Cortex of kidney (tissue), 1 donor: Measurements from ENCODE around the gene PIP5K1C.
"Not testable (repeated sequence)": the region's sequence is repeated elsewhere in the genome, so short reads cannot be mapped to it uniquely, and the experiment has no call there.

Source experiments
- DNase-seq: peaks from one replicate; lab custom pipeline; 2025; lab: John Stamatoyannopoulos, UW

The PIP5K1C gene

DNA sequence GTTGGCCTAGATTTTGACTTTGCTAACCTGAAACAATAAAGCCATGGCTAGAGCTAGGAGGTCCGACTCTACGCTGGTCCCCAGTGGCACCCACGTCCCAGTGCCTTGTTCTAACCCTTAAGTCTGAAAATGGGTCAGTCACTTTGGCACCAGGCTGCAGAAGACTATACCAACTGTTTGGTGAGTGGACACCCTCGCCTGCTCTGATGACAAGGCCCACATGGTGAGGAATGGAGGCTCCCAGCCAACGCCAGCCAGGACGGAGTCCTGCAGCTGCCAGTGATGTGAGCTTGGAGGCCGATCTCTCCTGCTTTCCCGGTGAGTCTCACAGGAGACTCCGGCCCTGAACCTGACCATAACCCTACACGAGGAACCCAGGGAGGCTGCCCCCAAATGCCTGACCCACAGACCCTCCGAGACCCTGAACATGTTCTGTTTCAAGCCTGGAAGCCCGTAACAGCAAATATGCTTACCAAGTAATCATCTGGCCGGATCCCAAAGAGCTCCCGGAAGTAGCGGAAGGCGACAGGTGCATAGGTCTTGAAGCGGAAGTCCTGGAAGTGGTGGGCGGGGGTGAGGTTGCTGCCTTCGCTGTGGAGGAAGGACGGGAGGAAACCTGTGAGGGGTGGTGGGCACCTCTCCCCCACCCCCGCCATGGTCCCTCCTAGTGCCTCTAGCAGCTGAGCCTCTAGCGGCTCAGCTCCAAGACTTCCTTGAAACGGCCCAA, 39.6 kb downstream of the PIP5K1C start:
- no peak for DNase-seq

DNA sequence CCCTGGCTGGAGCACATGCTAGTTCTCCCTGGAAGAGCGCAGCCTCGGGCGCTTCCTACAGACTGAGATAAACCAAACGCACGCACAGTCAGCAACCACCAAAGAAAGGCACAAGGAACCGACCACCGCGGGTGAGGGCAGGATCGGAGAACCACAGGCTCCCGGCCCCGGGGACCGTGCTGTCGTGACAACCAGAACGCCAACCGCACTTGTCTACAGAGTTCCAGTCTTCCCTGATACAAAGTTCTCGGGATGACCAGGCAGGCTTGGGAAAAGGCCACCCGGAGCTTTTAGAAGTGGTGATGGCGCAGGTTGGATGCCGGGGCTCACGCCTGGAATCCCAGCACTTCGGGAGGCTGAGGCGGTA, 40.5 kb downstream of the PIP5K1C start:
- DNase-seq, result no peak

DNA sequence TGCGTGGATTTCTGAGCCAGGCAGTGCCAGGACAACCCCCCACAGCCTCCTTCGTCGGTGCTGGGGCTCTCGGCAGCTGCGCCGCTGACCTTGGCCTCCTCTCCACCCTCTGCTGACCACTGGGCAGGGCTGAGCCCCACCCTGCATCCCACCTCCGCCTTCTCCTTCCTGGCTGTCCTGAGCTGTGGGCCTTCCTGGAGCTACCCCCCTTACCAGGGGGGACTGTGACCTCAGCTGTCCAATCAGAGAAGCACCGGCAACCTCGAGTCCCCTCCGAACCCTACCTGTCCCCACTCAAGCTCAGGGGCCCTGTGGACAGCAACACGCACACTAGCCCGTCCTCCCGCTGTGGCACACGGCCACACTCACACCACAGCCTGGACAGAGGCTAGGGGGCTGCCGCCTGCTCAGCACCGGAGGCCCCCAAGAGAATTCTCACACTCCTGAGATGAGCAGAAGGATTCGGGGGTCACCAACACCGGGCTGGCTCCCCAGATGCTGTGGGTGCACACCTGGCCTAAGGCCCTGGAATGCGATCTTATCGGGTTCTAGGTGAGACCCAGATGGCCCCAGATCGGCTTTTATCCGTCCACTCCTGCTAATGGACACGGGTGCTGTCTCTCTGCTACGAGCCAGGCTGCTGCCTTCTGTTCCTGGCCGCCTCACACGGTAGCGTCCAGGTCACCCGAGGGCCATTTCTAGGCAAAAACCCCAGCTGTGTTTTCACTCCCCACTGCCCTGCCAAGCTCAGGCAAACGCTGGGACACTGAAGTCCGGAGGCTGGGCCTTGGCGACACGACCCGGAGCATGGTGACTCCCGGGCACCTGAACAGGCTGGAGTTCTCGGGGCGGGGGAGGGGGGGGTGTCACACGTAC, 41.2 kb downstream of the PIP5K1C start:
- no peak for DNase-seq

DNA sequence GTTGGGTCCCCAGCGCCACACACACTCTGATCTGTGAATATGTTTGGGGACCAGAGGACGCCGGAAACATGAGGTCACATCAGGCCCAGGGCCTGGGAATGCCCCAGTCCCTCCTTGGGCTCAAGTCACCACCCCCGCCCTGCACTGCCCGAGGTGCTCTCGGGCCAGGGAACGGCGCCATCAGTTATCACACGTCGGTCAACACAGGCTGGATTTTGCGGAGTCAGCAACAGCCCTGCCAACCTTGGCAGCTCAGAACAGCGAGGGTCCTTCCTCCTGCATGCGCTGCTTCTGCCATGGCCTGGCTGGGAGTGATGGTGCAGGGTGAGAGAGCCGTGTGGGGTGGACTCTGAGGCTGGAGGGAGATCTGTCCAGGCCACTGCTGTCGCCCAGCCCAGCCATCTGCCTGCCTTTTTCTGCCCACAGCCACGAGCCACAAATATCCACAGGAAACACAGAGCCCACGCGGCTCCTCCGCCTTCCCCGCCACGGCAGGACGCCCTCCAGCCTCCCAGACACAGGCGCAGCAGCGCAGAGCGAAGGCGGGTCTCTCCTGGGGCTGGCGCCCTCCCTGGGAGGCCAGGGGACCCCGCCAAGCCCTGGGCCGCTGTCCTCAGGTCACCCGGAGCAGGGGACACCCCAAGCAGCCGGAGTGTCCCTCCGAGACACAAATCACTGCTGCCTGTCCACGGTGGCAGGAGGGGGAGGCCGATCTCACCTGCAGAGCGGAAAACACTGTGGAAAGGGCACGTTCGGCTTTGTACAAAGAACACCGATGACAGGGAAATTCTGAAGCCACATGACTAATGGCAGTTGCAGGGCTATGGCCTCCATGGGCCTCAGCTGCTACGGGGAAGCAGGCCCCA, 42.0 kb downstream of the PIP5K1C start:
- no peak for DNase-seq

DNA sequence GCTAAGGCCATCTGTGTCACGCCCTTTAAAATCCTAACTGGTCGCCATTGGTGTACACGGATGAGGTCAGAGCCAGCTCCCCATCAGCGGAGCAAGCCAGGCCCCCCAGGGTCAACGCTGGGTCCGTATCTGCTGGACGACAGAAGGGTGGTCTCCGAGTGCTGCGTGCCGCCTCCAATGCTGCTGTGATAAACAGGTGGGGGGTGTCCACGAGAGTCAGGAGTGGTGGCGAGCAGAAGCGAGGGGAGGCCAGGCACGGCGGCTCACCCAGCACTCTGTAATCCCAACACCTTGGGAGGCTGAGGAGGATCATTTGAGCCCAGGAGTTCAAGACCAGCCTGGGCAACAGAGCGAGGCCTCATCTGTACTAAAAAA, 42.9 kb downstream of the PIP5K1C start:
- no peak for DNase-seq

DNA sequence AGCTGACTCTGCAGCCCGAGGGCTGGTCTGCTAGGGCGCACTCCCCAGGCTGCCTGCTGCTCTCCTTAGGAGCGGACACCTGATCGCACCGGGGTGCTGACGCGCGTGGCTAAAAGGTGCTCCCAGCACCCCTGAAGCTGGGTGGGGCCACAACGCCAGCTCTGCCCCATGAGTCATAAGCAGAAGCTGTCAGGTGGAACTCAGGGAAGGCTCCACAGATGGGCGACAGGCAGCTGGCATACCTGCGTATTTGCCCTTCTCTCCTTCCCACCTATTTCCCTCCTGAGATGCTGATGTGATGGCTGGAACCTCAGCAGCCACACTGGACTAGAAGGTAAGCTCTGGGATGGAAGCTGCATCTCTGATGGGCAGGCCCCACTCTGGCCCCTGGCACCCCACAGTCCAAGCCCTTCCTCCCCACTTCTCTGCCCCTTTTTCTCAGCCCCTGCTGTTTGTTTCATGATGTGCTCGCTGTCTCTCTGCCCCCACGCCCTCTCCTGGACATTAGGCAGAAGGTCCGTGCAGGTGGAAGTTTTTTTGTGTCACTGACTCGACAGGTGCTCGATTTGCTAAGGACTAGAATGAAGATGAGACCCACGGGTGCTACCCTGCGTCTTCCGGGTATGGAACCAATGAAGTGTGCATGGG, 43.4 kb downstream of the PIP5K1C start:
- no peak for DNase-seq

DNA sequence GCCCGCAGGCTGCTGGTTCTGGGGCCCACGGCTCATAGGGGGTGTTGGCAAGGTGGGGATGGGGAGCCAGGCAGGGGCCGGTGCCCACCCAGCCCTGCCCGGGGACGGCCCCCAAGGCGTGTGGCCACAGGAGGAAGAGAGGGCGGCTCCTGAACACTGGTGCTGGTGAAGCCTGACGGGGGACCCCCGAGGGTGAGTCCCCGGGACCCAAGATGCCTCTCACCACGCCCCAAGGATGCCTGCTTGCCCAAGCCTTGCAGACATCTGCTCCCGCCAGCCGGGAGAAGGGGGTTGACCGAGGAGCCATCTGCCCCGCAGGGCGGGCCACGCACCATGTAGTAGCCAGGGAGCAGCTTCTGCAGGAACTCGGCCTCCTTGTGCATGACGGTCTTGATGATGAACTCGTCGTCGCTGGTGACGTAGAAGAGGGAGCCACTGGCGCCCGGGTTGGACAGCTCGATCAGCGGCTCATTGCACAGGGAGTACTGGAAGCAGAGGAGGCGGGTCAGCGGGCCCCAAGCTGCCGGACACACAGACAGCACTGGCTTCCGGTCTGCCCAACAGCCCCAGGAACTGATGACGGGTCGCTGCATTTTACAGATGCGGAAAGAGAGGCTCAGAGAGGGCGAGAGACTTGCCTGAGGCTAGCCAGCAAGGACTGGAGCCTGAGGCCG, 44.1 kb downstream of the PIP5K1C start:
- no peak for DNase-seq

DNA sequence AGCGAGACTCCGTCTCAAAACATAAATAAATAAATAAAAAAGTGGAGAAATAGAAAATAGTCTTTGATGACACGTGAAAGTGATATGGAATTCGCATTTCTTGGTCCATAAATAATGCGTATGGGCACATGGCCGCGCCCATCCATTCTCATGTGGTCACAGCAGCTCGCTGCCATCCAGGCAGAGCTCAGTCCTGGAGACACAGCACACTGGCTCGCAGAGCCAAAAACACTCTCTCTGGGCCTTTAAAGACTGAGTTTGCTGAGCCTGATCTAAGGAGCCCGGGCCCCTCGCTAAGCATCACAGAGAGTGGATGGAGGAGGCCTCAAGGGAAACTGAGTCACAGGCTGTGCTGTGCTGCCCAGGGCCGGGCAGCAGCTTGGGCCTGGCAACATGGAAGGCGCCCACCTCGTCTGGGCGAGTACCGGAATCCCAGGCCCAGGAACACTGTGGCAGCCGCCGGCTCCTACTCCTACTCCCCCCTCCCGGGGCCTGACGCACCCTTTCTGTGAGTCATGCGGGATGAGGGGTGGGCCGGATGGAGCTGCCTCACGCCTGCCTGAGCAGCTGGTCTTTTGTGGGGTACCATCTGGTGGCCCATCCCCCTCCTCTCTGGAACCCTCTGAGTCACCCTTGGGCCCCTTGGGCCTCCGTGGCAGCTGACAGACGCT, 44.7 kb downstream of the PIP5K1C start:
- DNase-seq, result no peak

DNA sequence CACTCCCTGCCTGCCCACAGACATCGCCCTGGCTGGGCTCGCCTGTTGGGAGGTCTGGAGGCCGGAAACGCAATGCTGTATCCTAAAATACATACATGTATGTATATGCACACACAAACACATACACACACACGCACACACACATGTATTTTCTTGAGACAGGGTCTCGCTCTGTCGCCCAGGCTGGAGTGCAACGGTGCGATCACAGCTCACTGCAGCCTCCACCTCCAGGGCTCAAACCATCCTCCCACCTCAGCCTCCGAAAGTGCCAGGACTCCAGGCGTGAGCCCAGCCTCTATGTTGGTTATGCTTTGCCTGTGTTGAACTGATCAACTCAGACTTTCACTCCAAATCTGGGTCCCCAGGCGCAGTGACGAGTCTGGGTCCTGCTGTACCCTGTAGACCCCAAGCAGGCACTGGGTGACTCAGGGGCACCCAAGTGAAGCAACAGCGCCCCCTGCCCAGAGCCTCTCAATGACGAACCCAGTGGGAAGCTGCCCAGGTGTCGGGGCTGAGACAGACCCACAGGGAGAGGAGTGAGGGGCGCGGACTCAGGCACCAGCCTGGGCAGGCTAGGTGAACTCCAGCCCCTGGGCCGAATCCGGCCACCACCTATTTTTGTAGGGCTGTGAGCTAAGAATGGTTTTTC, 46.3 kb downstream of the PIP5K1C start:
- DNase-seq, result no peak

DNA sequence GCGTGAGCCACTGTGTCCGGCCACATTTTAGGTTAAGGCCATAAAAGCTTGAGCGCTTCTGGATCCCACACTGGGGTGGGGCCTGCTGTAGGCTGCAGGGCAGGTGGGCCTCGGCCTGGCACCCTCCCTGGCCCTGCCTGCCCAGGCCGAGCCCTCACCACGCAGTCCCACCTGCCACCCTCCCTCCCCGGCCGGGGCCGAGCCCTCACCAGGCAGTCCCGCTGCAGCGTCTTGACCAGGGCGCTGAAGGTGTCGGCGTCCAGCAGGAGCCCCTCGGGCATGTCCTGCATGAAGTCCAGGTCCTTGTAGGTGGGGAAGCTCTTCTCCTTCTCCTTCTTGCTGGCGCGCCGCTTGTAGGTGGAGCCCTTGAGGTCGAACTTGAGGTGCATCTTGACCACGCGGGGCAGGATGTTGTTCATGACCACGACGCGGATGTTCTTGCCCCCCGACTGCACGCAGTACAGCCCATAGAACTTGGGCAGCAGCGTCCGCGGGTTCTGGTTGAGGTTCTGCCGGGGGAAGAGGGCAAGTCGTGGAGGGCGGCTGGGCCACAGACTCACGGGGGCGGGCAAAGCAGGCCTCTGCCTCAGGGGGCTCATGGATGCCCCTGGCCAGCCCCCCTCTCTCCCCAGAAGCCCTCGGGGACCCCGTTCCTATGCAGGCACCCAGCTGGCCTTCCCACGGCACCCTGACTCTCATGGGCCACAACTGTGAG, 47.0 kb downstream of the PIP5K1C start:
- no peak for DNase-seq

DNA sequence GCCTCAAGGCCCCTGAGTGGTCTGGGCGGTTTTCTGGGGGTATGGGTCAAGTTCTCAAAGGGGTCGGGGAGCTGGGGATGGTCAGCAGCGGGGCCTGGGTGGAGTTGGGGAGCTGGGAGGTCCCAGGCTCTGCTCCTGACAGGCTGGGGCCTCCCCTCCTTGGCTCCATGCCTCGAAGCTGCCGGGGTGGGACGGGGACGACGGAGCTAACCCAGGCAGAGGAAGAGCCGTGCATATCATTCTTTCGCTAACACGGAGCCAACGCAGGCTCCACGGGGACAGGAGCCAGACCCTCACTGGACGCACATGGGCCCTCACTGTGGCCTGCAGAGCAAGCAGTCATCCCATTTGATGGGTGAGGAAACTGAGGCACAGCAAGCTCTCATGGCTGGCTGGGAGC, 47.8 kb downstream of the PIP5K1C start:
- DNase-seq, result no peak

DNA sequence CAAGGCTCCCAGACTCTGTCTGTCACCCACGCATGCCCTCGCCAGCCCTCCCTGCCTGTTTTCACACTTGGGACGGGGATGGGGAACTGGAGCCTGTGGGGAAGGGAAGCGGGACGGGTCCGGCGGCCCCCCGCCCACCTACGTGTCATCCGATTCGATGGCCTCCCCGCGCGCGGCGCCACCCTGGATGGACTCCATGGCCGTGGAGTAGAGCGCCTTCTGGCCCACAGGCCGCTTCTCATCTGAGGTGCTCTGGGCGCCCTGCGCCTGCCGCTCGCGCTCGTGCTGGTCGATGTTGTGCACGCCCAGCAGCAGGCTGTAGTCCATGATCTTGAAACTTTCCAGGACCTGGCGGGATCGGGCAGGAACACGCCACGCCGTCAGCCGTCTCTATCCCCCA, 48.6 kb downstream of the PIP5K1C start:
- no peak for DNase-seq

DNA sequence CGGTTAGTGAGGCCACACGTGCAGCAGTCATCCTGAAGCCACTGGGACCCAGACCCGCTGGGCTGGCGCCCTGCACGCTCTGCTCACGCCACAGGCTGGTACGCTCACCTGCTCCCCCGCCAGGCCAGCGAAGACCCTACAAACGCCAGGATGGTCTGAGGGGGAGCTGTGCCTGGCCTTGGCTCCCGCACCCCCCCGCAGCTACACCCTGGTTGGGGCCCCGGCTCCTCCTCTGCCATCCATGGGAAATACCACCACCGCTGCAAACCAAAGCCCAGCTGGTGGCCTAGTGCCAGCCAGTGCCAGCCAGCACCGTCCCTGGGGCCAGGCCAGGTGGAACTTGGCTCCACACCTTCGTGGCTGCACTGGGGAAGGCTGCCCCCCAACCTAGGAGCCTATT, 50.4 kb downstream of the PIP5K1C start:
- DNase-seq, result no peak

DNA sequence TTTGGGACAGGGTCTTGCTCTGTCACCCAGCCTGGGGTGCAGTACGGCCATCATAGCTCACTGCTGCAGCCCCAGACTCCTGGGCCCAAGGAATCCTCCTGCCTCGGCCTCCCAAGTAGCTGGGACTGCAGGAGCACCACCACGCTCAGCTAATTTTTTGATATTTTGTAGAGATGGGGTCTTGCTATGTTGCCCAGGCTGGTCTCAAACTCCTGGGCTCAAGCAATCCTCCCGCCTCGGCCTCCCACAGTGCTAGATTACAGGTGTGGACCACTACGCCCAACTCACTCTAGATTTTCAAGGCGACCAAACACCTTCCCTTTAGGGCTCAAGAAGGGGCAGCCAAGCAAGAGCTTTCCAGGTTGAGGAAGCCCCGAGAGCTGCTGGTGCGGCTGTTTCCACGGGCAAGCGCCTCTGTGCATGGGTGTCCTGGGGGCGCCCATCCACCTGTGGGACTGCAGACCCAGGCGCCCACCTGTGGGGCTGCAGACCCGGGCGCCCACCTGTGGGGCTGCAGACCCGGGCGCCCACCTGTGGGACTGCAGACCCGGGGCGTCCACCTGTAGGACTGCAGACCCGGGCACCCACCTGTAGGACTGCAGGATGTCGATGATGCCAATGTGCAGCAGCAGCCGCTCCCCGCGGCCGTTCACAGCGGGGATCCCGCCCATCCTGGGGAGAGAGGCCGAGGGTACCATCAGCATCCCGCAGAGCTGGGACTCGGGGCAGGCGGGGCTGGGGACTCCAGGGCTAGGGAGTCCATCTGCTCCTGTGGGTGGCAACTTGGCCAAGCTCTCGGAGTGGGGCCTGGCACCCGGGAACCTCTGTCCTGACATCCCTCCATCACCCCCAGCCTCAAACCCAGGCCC, 52.0 kb downstream of the PIP5K1C start:
- no peak for DNase-seq

DNA sequence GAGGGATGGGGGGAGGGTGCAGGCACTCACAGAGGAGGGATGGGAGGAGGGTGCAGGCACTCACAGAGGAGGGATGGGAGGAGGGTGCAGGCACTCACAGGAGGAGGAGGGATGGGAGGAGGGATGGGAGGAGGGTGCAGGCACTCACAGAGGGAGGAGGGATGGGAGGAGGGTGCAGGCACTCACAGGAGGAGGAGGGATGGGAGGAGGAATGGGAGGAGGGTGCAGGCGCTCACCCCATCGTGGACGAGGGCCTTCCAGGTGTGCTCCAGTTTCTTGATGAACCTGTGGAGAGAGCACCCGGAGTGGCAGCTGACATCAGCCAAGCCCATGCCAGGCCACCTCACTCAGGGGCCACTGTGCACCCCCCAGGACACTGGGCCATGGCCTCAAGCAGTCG, 53.2 kb downstream of the PIP5K1C start:
- not testable (repeated sequence) for DNase-seq

DNA sequence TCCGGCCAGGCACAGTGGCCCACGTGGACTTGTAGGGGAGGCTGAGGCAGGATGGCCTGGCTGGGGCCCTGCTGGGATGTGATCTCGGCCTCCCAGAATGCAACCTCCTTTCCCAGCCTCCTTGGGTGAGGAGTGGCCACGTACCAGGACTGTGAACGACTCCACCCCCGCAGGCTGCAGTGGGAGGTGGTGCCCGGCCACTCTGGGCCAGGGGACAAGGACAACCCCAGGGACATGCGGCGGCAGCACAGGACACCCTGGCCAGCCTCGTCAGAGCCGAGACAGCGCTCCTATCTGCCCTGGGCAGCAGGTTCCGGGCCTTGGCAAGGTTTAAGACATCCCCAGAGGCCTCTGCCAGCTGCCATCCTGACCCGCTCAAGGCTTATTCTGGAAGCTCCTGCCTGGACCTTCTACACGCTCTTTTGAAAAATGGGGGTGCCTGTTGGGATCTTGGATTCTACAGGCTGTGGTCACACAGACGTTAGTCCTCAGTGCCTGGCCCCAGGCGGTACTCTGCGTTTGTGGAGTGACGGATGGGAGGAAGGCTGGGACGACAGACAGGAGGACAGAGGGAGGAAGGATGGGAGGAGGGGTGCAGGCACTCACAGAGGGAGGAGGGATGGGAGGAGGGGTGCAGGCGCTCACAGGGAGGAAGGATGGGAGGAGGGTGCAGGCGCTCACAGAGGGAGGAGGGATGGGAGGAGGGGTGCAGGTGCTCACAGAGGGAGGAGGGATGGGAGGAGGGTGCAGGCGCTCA, 53.8 kb downstream of the PIP5K1C start:
- DNase-seq, result no peak

DNA sequence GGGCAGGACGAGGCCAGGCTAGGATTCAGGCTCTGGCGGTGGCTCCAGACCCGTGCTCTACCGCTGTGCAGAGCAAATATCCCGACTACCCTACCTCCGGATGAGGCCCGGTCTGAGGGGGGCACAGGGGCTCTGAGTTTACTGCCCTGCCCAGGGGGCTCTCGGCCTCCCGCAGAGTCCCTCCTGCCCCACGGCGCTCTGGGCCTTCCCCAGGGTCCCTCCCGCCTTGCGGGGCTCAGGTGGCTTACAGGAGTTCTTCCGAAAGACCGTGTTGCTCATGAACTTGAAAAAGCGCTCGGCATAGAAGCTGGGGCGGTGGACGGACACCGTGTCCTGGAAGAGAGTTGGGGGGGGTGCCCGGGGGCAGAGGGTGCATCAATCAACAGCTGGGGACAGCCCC, 54.5 kb downstream of the PIP5K1C start:
- DNase-seq, result no peak

DNA sequence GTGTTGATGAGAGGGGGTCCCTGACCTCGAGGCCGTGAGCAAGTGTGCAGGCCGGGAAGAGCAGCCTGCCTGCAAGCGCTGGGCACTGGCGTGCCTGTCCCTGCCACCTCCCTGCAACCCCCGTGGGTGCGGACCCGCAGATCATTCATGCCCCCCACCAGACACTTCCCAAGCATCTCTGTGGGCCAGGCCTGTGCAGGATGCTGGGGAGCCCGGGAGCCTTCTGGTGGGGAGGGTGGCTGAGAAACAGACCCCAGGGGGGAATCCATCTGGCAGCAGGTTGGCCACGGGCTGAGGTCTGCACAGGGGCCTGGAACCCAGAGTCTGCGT, 55.2 kb downstream of the PIP5K1C start:
- no peak for DNase-seq
